Measurements from ENCODE around the gene PCMTD2.
"Not testable (repeated sequence)": the region's sequence is repeated elsewhere in the genome, so short reads cannot be mapped to it uniquely, and the experiment has no call there.

Gene PCMTD2

GRCh38 chr20:64258071-64258823 lies 2.7 kb downstream of the PCMTD2 start:
- DNase-seq = no peak

GRCh38 chr20:64260239-64260638 lies 4.7 kb downstream of the PCMTD2 start:
- DNase-seq = no peak

- no peak for DNase-seq
Measured at GRCh38 chr20:64261138-64261537, 5.6 kb downstream of the PCMTD2 start.

- no peak for DNase-seq
Measured at GRCh38 chr20:64264091-64264490, 8.5 kb downstream of the PCMTD2 start.

GRCh38 chr20:64265201-64265600 lies 9.7 kb downstream of the PCMTD2 start:
- DNase-seq = no peak

GRCh38 chr20:64266988-64267387 lies 11.4 kb downstream of the PCMTD2 start:
- no peak for DNase-seq

- no peak for DNase-seq
Measured at GRCh38 chr20:64268174-64268573, 12.6 kb downstream of the PCMTD2 start.

- no peak for DNase-seq
Measured at GRCh38 chr20:64269604-64270411, 14.3 kb downstream of the PCMTD2 start.

GRCh38 chr20:64271636-64272035 lies 16.1 kb downstream of the PCMTD2 start:
- no peak for DNase-seq

GRCh38 chr20:64273109-64273508 lies 17.6 kb downstream of the PCMTD2 start:
- no peak for DNase-seq

- DNase-seq = no peak
Measured at GRCh38 chr20:64276817-64277216, 21.3 kb downstream of the PCMTD2 start.

- no peak for DNase-seq
Measured at GRCh38 chr20:64277571-64278316, 22.2 kb downstream of the PCMTD2 start.

- DNase-seq = no peak
Measured at GRCh38 chr20:64278317-64278681, 22.8 kb downstream of the PCMTD2 start.

- DNase-seq = no peak
Measured at GRCh38 chr20:64279826-64280459, 24.4 kb downstream of the PCMTD2 start.

- no peak for DNase-seq
Measured at GRCh38 chr20:64280460-64280843, 24.9 kb downstream of the PCMTD2 start.

GRCh38 chr20:64283646-64284045 lies 28.1 kb downstream of the PCMTD2 start:
- DNase-seq = no peak

GRCh38 chr20:64285579-64286446 lies 30.3 kb downstream of the PCMTD2 start:
- peak; percentile 37 for DNase-seq

GRCh38 chr20:64286447-64287263 lies 31.1 kb downstream of the PCMTD2 start:
- not testable (repeated sequence) for DNase-seq

GRCh38 chr20:64287264-64287590 lies 31.7 kb downstream of the PCMTD2 start:
- not testable (repeated sequence) for DNase-seq

- DNase-seq = not testable (repeated sequence)
Measured at GRCh38 chr20:64292167-64292566, 36.6 kb downstream of the PCMTD2 start.

GRCh38 chr20:64303086-64303485 lies 47.5 kb downstream of the PCMTD2 start:
- DNase-seq = not testable (repeated sequence)
